Activated CD8-positive, alpha-beta memory T cell treated with anti-CD3 and anti-CD28 coated beads for 1 hour (primary cell): ENCODE results near the gene BRK1.
"Not testable (repeated sequence)": the region's sequence is repeated elsewhere in the genome, so short reads cannot be mapped to it uniquely, and the experiment has no call there.

ENCODE experiments used
- DNase-seq, 2 donors: peaks; one replicate each; pipeline ENCODE4 v3.0.0-alpha.2; 2020; ENCODE audit warnings: low read depth in 1 of 2; ENCODE audit errors: extremely low read depth in 1 of 2

Gene BRK1

DNA sequence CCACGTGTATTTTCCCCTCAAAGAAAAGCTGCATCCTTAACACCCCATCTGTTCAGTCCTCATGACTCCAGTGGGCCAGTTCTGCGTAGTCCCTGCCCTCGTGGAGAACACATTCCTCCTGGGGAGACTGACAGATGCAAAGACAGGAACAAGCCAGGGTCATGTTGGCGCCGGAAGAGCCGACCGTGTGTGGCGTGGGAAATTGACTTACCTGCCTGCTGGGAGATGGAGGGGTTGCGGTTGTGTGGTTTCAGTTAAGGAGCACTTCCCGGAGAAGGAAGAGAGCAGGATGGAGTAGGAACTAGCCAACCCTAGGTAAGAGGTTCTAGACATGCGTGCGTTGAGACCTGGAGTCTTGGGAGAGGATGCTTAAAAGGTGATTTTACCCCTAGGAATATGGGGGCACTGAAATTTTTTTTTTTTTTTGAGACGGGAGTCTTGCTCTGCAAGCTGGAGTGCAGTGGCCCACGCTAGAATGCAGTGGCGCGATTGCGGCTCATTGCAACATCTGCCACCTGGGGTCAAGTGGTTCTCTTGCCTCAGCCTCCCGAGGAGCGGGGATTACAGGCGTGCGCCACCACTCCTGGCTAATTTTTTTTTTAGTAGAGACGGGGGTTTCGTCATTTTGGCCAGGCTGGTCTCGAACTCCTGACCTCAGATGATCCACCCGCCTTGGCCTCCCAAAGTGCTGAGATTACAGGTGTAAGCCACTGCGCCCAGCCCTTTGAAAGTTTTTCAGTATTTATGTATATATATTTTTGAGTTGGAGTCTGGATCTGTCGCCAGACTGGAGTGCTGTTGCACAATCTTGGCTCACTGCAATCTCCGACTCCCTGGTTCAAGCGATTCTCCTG lies 27.5 kb downstream of the BRK1 start:
- DNase-seq, result no peak

DNA sequence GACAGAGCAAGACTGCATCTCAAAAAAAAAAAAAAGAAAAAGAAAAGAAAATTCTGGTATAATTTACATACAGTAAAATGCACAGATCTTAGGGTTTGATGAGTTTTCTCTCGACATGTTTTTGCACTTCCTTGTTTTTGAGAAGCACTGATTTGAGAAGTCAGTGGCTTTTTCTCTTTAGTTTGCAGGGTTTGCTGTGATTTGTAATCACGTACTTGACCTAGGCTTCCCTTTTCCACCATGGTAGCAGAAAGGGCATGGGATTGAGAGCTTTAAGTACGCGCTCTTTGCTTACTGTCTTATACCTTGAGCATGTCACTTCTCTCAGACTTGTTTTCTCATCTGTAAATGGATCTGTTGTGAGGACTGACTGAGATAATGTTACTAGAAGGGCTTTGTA lies 30.2 kb downstream of the BRK1 start:
- no peak for DNase-seq

- DNase-seq, result no peak
These were observed 33.8 kb downstream of the BRK1 start for GRCh38 chr3:10149226-10149625.

GRCh38 chr3:10150987-10151386 lies 35.5 kb downstream of the BRK1 start:
- DNase-seq, result no peak

- DNase-seq, result no peak
These were observed 39.1 kb downstream of the BRK1 start for GRCh38 chr3:10154335-10155122.

GRCh38 chr3:10155123-10155472 lies 39.6 kb downstream of the BRK1 start:
- DNase-seq, result no peak

- DNase-seq, result no peak
These were observed 40.2 kb downstream of the BRK1 start for GRCh38 chr3:10155658-10156057.

GRCh38 chr3:10157031-10157430 lies 41.6 kb downstream of the BRK1 start:
- no peak for DNase-seq

GRCh38 chr3:10158555-10158954 lies 43.1 kb downstream of the BRK1 start:
- DNase-seq, result not testable (repeated sequence)

DNA sequence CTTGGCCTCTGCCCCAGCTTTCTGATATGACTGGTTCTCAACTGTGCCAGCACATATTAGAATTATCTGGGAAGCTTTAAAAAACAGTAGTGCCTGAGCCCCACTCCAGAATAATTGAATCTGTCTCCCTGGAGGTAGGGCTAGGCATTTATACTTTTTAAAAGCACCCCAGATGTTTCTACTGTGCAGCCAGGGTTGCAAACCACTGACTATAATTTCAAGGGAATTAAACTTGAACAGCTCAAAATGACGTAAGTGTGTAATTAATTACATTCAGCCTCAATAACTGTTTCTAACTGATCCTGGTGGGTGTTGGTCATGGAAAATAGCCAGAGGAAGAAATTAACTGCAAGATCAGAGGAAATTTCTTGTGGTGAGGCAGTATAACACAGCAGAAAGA lies 44.9 kb downstream of the BRK1 start:
- no peak for DNase-seq

GRCh38 chr3:10160925-10161324 lies 45.5 kb downstream of the BRK1 start:
- DNase-seq, result no peak

- DNase-seq, result no peak
These were observed 46.7 kb downstream of the BRK1 start for GRCh38 chr3:10162185-10162584.

DNA sequence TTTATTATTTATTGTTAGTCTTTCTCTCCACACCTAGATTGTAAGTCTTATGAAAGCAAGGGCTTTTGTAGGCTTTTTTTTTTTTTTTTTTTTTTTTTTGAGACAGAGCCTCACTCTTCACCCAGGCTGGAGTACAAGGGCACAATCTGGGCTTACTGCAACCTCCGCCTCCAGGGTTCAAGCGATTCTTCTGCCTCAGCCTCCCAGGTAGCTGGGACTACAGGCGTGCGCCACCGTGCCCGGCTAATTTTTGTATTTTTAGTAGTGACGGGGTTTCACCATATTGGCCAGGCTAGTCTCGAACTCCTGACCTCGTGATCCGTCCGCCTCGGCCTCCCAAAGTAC lies 48.7 kb downstream of the BRK1 start:
- not testable (repeated sequence) for DNase-seq

- peak in 1 of 2 donors; percentile 47 for DNase-seq
These were observed 49.3 kb downstream of the BRK1 start, which contains the start of gene IRAK2 for GRCh38 chr3:10164546-10165393. TSS of gene IRAK2 (plus strand) at chr3:10164919. CDS start at chr3:10164955, 36 bp downstream.

- DNase-seq, result no peak
These were observed 50.7 kb downstream of the BRK1 start for GRCh38 chr3:10166213-10166604.

DNA sequence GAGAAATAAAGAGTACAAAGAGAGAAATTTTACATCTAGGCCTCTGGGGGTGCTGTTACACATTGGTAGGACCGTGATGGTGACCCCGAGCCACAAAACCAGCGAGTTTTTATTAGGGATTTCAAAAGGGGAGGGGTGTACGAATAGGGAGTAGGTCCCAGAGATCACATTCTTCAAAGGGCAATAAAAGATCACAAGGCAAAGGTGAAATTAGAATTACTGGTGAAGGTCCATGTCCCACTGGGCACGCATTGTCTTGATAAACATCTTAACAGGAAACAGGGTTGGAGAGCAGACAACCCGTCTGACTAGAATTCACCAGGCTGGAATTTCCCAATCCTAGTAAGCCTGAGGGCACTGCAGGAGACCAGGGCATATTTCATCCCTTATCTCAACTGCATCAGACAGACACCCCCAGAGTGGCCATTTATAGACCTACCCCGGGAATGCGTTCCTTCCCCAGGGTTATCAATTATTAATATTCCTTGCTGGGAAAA lies 53.6 kb downstream of the BRK1 start:
- DNase-seq, result no peak

DNA sequence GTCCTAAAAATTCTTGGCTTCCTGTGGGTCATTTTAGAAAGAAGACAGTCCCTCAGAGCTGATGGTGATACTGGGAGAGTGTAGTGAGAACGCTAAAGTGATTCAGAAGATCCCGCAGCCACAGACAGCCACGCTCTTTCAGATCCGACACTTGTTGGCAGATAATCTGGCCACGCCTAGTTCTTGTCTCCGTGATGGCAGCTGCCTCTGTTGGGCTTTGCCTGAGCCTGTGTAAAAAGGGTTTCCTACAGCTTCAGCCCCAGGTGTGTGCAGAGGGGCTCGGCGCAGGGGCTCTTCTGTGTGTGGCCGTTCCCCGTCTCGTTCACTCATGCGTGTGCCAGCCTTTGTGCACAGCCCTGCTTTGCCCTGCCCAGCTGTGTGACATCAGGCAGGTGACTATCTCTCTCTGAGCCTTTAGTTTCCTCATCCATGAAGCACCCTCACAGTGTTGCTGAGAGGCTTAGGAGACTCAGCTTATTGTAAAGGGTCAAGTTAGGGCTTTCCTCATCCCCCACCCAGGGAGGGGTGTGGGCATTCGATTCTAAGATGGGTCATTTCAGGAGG lies 55.5 kb downstream of the BRK1 start:
- DNase-seq, result no peak

DNA sequence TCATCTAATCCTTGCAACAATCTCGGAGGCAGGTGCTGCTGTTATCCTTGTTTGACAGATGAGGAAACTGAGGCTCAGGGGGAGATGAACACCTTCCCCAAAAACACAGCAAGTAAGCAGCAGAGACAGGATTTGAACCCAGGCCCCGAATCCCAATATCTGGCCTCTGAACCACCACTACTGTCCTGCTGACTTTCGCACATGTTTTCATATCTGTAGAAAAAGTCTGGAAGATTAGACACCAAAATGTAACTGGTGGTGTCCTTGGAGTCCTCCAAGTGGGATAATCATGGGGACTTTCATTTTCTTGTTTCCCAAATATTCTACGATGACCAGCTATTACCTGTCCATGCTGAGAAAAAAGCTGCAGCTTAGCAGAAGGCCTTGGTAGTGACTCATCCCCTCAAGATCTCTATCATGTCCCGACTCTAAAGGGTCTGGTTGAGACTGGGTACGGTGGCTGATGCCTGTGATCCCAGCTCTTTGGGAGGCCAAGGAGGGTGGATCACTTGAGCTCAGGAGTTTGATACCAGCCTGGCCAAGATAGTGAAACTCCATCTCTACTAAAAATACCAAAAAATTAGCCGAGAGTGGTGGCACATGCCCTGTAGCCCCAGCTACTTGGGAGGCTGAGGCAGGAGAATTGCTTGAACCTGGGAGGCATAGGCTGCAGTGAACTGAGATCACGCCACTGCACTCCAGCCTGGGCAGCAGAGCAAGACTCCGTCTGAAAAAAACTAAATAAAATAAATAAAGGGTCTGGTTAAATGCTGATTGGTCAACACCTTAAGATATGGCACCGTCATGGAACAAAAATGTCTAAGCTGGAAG lies 57.8 kb downstream of the BRK1 start:
- no peak for DNase-seq

GRCh38 chr3:10173926-10174435 lies 58.5 kb downstream of the BRK1 start:
- no peak for DNase-seq

DNA sequence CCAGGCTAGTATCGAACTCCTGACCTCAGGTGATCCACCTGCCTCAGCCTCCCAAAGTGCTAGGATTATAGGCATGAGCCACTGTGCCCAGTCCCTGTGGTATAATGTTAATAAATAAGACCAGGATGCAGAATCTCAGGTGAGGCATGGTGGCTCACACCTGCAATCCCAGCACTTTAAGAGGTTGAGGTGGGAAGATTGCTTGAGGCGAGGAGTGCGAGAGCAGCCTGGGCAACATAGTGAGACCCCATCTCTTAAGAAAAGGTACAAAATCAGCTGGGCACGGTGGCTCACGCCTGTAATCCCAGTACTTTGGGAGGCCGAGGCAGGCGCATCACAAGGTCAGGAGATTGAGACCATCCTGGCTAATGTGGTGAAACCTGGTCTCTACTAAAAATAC lies 59.9 kb downstream of the BRK1 start:
- not testable (repeated sequence) for DNase-seq
